HepG2 (cell line): ENCODE results near the gene LINGO1.

Experiments
- ADNP ChIP-seq: sonication (generic); formaldehyde crosslinking; IDR thresholded peaks from 2 replicates; pipeline ENCODE4 v1.4.0; 2020; ENCODE audit warnings: missing genetic modification reagents
- CTCF ChIP-seq: sonication (generic); formaldehyde crosslinking; IDR thresholded peaks from 2 replicates; pipeline ENCODE4 v1.5.0; 2020; ENCODE audit warnings: mild to moderate bottlenecking, missing genetic modification reagents, moderate library complexity
- MTA3 ChIP-seq: sonication (generic); formaldehyde crosslinking; IDR thresholded peaks from 2 replicates; pipeline ENCODE4 v1.4.0; 2020; ENCODE audit warnings: missing genetic modification reagents
- MYC ChIP-seq: sonication (generic); formaldehyde crosslinking; IDR thresholded peaks from 2 replicates; pipeline ENCODE4 v1.9.0; 2021; ENCODE audit warnings: missing genetic modification reagents, borderline replicate concordance
- TBP ChIP-seq: sonication (generic); formaldehyde crosslinking; IDR thresholded peaks from 2 replicates; pipeline ENCODE4 v1.5.0; 2020; ENCODE audit warnings: missing genetic modification reagents
- ZNF670 ChIP-seq: sonication (generic); formaldehyde crosslinking; IDR thresholded peaks from 2 replicates; pipeline ENCODE4 v1.8.0; 2022; ENCODE audit warnings: mild to moderate bottlenecking, missing genetic modification reagents, borderline replicate concordance

- TF ChIP-seq CTCF (no peak), TBP (CRISPR knock-in tag) (no peak), MYC (CRISPR knock-in tag) (no peak), MTA3 (no peak), ADNP (CRISPR knock-in tag) (no peak), ZNF670 (CRISPR knock-in tag) (no peak)
These were observed 23.2 kb downstream of the LINGO1 start for GRCh38 chr15:77609558-77609957.
